ENCODE results near the gene SP140L.
"Not testable (repeated sequence)": the region's sequence is repeated elsewhere in the genome, so short reads cannot be mapped to it uniquely, and the experiment has no call there.

- TF ChIP-seq CTCF (IDR thresholded peaks at IDR 0.05; ENCODE audit: low read depth, low read length, poor library complexity, severe bottlenecking); EZH2phosphoT487 (IDR thresholded peaks at IDR 0.05; ENCODE audit: borderline replicate concordance, low read length): not testable (repeated sequence)
Measured at GRCh38 chr2:230311634-230312033, 15.4 kb upstream of the SP140L start.
